HG03460 (cell line): ENCODE results near the gene RBM15B.

Experiments
- ATAC-seq: cut with Tn5 transposase; IDR thresholded peaks from one replicate; pipeline ENCODE4 v1.9.1; 2021; ENCODE audit not compliant: unreplicated experiment

The RBM15B gene

DNA sequence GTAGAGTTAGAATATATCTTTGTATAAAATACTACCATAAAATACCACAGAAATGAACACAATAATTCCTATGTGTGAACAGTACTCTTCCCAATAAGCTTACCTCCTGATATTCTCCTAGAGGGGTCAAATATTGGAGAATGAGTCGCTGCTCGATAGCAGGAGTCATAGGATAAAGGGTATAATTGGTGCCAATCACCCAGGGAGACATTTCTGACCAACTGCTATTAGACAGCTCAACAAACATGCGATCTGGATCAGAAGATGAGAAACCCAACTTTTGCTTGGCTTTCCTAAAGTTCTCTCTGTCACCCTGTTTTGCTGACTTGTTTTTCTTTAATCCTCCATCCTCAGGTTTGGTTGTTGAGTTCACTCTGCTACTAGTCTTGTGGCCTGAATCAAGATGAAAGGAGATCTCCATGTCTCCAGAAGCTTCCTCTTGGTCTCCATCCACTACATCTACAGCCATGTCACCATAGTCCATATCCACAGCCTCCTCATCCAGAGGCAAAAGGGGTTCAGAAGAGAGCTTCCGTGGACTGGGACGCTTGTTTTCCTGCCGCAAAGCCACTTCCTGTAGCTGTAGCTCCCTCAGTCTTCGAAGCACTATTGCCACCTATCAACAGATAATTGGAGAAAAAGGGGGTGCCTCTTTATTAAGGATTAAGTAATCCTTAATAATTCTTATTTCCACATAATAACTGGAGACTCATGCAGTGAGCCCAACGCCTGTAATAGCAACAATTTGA, 50.4 kb downstream of the RBM15B start:
- ATAC-seq = no peak

DNA sequence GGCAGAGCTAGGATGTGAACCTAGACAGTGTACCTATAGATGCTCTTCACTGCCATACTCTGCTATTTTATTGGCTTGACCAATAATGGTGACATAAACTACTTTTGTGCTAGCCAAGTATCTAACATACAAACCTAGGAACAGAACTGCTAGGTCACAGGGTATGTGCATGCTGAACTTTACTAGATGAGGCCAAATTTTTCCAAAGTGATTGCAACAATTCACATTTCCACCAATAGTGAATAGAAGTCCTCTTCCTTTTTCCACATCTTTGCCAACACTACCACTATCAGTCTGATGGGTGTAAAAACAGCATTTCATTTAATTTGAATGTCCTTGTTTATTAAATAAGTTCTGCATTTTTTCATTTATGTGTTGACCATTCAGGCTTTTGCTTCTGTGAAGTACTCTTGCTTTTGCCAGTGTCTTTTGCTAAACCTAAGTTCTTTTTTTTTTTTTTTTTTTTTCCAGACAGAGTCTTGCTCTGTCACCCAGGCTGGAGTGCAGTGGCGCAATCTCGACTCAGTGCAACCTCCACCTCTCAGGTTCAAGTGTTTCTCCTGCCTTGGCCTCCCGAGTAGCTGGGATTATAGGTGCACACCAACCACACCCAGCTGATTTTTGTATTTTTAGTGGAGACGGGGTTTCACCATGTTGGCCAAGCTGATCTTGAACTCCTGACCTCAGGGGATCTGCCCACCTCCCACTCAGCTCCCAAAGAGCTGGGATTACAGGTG, 54.6 kb downstream of the RBM15B start:
- no peak for ATAC-seq
